ENCODE results near the gene SLC39A13.

Gene SLC39A13

GRCh38 chr11:47461876-47462275, 53.5 kb downstream of the SLC39A13 start:
- DNase-seq = no peak

- DNase-seq = no peak
Observed at GRCh38 chr11:47464483-47464882, 56.1 kb downstream of the SLC39A13 start.
